LHCN-M2 (cell line): Measurements from ENCODE around the gene BLOC1S3. TPM values are rescaled to one million over a fixed set of nuclear protein-coding genes. Genes with fewer than 3 reads are reported as not detected.

ENCODE experiments used
- DNase-seq: peaks from one replicate; pipeline ENCODE4 v3.0.0-alpha.2; 2012; ENCODE audit warnings: low read depth
- total RNA-seq: library from RNA; depleted of rRNA; stranded (reverse); fragments of >200 nt; gene quantifications from 2 replicates; pipeline ENCODE4 v1.2.3, GENCODE V29; 2014

Gene BLOC1S3
- total RNA-seq, 1 experiment from 2014 or later = 5.9 TPM

DNA sequence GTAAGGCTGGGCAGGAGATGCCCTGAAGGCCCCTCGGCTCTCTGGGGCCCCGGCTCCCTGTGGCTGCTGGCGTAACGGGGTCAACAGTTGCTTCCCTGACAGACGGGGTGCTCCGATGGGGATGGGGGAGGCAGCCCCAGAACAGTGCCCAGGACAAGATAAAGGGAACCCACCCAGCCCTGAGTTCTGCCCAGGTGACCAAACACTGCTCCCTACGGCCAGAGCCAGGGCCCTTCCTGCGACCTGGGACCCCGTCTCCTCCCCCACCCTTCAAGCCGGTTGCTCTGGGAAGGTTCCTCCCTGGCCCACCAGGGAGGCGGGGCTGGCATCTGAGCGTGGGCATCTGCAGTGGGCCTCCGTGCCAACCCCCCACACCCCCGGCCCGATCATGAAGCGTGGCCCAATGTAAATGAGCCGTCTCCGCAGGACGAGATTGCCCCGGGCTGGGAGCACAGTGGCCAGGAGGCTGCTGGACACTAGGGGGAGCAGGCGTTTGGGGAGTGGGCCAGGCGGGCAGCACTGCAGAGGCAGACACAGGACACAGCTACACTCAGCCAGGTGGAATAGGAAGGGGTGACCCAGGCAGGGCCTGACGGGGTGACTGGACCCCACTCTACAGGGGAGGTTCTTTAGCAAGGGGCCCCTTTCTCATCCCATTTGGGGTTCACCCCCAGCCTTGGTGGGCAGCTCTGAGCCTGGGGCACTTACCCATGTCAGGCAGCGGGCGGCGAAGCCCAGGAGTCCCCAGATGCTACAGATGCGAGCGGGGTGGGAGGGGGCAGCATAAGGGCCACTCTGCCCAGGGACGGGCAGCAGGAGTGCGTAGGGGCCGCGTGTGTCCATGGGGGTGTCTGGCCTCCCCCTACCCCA, 16.6 kb upstream of the BLOC1S3 start:
- no peak for DNase-seq

DNA sequence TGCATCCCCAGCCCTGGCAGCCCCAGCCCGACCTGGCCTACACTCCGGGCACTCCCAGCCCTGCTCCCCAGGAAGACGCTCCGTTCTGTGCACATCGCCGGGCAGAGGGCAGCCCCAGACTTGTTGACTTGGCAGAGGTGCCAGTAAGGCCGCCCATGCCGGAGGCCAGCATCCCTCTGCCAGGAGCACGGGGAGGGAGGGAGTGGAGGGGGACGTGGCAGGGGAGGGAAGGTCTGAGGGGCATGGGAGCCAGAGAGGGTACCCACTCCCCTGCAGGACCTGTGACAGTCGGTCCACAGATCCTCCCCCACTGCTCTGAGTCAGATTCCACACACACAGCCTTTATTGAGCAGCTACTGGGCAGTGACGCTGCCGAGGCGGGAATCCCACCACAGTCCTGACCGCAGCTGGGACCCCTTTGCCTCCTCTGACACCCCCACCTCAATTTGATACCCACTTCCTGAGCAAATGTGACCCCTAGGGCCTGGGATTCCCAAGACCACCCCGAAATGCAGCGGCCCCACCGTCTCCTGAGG, 15.9 kb upstream of the BLOC1S3 start:
- DNase-seq = no peak

DNA sequence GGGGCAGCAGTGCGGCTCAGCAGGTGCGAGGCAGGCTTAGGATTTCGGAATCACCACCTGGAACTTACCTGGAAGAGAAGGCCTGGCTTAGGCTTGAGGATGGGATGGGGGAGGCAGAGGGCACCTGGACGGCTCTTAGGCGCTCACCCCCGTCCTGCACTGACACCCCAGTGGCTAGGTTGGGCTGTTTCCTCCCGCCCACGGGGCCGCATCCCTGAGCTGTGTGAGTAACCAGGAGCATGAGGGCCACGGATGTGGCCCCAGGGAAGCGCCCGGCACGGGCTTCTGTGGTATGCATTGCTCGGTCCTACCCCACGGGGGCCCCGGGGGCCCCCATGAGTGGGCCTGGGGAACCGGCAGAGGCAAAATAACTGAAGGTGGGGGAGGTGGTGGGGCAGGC, 15.4 kb upstream of the BLOC1S3 start:
- no peak for DNase-seq

DNA sequence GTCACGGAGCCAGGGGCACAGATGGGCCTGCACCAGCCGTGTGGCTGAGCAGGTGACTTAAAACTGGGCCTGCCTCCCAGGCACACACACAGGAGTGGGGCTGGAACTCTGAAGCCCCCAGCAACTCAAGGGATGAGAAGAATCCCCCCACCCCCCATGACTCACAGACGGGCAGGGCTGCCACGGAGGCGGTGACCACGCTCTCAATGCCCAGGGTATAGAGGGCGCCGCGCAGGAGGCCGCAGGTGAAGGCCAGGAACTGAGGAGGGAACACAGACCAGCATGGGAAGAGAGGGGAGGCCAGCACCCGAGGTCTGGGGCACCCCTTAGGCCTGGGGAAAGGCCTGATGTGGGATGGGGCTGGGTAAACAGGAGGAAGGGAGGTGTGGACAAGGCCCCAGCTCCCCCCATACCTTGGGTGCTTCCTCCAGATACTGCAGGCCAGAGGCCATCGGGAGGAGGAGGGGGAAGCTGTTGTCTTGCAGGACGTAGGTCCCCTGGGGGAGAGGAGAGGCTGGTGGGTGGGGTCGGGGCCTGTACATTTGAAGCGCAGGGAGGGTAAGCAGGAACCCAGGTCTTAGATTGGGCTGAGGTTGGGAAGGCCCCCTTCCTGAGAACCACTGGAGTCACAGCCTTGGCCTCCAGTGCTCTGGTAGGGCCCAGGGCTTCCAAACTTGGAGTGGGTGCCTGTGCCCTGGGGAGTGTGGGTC, 14.7 kb upstream of the BLOC1S3 start:
- DNase-seq = no peak

DNA sequence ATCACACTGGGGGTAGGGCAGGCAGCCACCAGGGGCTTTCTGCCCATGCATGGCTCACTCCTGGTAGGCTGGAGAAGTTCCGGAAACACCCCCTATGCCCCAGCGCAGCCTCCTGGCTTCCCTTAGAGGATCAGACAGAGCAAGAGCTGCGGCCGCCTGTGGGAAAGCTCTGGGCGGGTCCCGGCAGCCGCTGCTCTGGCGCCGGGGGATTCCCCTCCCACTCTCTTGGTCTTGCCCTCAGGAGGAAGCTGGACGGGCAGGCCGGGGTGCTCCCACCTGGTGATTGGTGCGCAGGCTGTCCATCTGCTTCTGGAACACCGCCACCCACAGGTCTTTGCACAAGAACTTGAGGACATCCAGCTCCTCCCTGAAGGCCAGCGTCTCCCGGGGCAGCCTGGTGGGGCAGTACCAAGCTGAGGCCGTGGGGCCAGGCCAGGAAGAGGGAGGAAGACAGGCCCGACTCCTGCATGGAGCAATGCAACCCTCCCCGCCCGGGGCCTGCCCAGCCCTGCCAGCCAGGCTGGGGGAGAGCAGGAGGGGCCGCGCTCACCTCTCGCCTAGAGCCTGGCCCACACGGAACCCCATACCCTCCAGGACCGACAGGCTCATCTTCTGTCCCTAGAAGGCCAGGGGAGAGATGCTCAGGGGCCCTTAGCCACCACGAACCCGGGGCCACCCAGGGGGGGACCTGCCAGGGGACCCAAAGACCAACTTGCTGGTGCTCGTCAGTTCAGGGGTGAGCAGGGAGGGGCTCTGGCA, 13.8 kb upstream of the BLOC1S3 start:
- DNase-seq = peak; percentile 49

DNA sequence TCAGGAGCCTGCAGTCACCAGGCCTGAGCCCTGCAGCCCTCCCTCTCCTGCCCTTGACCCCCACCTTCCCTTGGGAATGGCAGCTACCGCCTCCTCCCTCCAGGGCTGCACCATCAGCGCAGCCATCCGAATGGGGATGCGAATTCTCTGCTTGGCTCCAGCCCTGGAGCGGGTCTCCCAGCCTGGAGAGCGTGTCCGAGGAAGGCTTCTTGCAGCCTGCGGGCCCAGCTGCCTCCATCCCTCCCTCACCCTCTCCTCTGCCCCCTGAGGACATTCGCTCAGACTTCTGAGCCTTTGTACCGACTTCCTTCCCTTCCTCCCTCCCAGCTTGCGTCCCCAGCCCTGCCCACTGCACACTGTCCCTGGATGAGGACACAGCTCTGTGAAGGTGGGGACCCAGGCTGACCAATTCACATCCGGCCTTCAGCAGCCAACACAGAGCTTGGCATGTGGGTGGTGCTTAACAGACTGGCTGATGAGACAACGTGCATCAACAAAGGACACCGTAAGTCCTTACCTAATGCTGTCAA, 11.8 kb upstream of the BLOC1S3 start:
- DNase-seq = no peak

DNA sequence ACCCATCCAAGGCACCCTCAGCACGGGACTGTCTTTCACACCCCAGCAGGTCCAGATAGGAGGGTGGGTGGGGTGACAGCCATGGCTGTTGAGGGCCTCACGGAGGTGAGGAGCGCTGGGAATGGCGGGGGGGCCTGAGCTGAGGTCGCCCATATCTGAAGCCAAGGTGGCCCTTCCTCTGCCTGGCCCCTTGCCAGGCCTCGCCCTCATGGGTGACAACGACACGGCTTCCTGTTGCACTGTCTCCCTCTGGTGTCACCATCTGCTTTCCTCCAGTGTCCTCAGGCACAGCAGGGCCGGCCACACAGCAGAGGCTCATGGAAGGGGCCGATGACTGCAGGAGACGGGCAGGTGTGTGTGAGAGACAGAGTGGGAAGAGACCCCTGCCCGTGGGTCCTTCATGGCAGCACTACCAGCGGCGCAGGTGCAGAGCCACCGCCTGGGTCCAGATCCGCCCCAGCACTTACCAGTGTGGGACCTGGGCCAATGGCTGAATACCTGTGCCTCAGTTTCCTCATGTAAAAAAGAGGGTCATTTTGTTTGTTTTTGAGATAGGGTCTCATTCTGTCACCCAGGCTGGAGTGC, 9.7 kb upstream of the BLOC1S3 start:
- no peak for DNase-seq

DNA sequence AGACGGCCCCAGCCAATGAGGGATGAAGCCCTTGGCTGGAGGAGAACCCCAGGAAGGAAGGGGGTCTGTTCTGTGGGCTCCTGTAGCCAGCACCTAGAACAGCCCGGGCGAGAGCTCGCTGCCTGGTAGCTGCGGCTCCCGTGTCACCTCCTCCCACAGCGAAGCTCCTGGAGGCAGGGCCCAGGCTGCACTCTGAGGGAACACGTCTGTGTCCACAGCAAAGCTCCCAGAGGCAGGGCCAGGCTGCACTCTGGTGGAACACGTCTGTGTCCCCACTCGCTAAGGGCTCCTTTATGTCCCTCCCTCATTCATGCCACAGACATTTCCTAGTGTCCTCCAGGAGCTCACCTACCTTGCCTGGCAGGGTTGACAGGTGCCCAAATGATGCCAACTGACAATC, 9.0 kb upstream of the BLOC1S3 start:
- DNase-seq = no peak

DNA sequence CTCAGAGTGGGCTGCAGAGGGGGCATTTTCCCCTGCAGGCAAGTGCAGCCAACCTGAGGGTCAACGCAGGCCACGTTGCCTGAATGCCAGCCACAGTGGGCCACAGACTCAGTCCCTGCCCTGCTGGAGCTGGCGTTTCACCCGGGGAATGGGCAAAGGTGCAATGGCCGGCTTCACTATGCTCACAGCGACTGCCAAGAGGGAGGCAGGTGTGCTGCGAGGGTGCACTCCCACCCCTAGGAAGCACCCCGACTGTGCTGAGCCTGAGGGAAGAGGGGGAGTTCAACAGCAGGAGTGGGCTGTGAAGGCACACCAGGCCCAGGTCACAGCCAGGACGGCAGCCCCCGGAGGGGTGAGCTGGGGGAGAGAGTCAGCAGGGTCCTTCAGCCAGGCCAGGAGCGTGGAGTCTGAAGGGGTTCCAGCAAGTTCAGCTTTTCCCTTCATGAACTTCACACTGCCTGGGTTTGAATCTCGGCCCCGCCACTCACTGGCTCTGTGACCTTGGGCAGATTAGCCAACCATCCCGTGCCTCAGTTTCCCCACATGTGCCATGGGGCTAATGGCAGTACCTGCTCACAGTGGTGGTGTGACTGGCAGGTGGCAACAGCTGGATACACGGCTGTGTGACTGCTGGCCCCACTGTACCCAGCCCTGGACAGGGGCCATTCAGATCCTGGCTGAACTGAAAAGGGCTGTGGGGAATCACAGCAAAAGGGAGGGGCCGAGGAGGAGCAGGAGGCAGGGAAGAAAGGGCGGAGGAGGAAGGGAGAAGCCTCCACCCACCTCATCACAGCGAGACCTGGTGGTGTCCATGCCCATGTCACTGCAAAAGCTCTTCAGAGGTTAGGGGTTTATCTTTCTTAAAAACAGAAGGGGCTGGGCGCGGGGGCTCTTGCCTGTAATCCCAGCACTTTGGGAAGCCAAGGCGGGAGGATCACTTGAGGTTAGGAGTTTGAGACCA, 8.2 kb upstream of the BLOC1S3 start:
- DNase-seq = no peak

DNA sequence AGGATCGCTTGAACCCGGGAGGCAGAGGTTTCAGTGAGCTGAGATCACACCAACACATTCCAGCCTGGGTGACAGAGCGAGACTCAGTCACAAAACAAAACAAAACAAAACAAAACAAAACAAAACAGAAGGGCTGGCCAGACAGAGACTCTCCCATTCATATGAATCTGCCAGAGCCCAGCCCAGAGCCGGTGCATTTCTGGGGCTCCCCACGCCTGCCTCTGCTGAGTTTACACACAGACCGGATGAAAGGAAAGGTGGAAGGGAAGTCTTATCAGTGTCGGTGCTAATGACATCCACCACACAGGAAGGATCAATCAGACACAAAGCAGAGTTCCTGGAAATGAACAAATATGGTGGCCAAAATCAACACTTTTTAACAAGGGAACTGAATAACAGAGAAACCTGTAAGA, 7.4 kb upstream of the BLOC1S3 start:
- DNase-seq = no peak

DNA sequence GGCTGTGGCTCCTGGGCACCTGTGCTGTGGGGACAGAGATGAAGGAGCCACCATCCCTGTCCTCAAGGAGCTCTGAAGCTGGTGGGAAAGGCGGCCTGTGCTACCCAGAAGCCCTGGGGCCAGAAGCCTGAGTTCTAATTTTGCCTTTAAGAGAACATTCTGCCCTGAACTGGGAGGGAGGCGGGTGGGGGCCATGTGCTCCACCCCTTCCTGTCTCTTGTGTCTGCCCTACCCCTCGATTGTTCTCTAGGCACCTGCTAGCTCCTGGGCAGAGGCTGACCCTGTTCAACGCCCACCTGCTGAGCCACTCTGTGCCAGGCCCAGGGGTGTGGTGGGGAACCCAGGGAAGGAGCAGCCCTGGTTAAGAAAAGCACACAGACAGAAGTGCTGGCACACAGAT, 6.4 kb upstream of the BLOC1S3 start:
- no peak for DNase-seq

DNA sequence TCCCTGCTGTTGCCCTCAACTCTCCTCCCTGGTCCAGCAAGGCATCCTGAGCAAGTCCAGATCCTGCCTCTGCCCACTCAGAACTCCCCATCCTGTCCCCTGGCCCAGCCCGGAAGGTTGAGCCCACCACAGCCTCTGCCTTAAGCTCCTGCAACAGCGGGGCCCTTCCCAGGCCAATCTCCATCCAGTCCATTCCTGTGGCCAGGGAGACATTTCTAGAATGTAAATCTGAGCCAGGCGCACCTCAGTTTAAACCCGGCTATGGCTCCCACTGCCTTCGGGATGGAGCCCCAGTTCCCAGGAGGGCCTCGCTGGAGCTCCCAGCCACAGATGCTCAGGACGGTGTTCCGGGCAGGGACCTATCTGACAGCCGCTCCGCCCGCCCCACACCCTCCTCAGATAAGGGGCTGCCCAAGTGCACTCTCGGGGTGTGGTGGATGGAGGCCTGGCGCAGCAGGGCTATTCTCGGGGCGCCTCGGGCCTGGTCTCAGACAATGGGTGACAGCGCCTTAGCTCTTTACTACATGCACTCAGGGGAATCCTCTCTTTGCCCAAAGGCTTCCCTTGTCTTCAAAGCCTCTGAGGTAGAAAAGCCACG, 5.9 kb upstream of the BLOC1S3 start:
- no peak for DNase-seq

DNA sequence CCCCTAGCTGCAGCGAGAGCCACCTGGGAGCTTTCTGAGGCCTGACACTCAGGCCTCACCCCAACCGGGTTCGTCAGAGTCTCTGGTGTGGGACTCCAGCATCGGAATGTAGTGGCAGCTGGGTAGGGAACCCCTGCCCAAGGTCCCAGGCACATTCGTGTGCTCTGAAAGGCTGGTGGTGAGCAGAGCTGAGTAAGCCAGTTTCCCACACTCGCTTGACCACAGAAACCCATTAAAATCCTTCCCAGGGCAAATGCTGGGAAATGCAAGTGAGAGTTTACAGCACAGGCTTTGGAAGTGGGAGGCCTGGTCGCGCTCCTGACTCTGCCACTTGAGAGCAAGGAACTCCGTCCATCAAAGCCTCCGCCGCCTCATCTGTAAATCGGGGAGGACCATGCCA, 4.8 kb upstream of the BLOC1S3 start:
- DNase-seq = peak; percentile 98

DNA sequence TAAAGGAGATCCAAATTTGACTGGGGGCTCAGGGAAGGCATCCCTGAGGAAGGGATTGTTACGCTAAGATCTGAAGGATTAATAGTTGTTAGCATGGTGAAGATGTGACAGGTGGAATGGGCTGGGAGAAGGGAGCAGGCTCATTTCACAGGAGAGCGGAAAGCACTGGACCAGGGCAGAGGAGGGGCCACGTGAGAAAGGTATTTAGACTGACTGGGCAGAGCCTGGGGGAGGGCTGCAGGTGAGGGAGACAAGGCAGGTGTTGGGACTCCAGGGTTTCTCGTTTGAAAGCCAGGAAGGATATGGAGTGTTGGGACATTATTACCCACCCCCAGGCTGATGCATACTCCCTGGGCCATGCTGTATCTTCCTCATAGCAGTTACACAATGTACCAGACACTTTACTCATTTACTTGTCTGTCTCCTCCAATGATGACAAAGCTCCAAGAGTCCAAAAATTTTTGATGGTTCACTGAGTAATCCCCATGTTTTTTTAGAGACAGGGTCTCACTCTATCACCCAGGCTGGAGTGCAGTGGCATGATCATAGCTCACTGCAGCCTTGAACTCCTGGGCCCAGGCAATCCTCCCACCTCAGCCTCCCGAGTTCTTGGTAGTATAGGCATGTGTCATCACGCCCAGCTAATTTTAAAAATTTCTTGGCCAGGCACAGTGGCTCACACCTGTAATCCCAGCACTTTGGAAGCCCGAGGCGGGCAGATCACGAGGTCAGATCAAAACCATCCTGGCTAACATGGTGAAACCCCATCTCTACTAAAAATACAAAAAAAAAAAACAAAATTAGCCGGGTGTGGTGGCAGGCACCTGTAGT, 2.9 kb upstream of the BLOC1S3 start:
- DNase-seq = no peak

DNA sequence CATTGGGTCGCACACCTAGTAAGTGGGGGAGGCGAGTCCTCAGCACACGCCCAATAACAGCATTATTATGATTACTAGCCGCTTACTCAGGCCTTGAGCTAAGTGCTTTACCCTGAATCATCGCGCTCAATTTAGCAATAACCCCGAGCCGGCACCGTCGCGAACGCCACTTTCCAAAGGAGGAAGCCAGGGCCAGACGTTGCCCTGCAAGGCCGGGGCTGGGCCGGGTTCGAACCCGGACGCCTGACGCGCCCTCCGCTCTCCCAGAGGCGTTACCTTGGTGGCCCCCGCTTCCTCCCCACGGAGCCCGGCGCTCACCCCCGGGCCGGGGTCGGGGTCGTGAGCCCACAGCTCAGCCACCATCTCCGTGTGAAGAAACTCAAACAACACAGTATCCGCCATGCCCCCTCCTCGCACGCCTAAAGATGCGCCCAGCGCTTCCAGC, 745 bp upstream of the BLOC1S3 start, which contains the start of gene TRAPPC6A:
TSS of gene TRAPPC6A (minus strand) at position 421 of the 445 bp plus-strand sequence. CDS start at position 402, 19 bp downstream.
- DNase-seq = peak; percentile 61

DNA sequence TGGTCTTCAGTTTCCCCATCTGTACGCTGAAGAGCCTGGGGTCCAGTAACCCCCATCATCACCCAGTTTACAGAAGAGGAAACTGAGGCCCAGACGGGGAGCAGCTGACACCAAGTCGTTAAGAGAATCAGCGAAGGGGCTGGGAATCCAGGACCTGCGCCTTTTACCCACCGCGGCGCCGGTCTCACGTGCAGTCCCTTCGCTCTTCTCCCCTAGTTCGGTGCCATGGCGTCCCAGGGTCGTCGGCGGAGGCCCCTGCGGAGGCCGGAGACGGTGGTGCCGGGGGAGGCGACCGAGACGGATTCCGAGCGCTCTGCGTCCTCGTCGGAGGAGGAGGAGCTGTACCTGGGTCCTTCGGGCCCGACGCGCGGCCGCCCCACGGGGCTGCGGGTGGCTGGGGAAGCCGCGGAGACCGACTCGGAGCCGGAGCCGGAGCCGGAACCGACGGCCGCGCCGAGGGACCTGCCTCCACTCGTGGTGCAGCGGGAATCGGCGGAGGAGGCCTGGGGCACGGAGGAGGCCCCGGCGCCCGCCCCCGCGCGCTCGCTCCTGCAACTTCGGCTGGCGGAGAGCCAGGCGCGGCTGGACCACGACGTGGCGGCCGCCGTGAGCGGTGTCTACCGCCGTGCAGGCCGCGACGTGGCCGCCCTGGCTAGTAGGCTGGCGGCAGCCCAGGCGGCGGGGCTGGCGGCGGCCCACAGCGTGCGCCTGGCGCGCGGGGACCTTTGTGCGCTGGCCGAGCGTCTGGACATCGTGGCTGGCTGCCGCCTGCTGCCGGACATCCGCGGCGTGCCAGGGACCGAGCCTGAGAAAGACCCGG, 698 bp downstream of the BLOC1S3 start:
- DNase-seq = no peak

DNA sequence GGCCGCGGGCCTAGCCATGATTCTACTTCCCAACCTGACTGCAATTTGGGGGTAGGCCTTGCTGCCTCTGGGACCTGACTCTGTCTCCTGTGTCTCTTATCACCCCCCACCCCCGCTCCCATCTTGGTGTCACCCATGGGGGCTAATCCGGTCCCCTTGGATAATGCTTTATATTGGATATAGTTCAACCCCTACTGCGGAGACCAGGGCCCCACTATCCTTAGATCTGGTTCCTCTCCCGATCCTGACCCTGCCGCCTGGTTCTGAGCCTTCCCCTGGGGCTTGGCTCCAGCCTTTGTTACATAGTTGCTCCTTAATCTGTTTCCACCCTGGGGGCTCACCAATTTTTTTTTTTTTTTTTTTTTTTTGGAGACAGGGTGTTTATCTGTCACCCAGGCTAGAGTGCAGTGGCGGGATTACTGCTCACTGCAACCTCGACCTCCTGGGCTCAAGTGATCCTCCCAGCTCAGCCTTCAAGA, 1.3 kb downstream of the BLOC1S3 start:
- DNase-seq = no peak

DNA sequence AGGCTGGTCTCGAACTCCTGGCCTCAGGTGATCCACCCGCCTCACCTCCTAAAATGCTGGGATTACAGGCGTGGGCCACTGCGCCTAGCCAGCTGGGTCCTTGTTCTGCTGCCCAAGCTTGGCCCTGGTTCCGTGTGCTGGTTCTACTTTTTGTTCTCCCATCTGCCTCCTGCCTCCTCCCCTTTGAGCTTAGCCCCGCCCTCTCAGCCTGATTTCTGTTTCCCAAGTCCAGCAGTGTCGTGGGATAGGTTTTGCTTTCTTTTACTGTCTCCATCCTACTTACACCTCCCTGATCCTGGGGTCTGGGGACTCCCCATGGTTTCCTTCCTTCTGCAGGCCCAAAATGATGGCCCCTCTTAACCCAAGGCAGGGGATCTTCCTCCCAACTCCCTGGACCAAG, 2.4 kb downstream of the BLOC1S3 start:
- DNase-seq = no peak
